HepG2 (cell line): ENCODE measurements around the gene CD19.

Experiments
- CBFB ChIP-seq: sonication (generic); formaldehyde crosslinking; IDR thresholded peaks from 2 replicates; pipeline ENCODE4 v1.4.0; 2020; ENCODE audit warnings: missing genetic modification reagents
- FOXK2 ChIP-seq: fragments of 450-650 bp; IDR thresholded peaks from 2 replicates; pipeline ENCODE4 v1.6.1; 2016
- HOXD1 ChIP-seq: sonication (generic); formaldehyde crosslinking; IDR thresholded peaks from 2 replicates; pipeline ENCODE4 v1.5.0; 2020; ENCODE audit warnings: missing genetic modification reagents
- SP1 ChIP-seq, 2 experiments: fragments of 450-650 bp in 1 of 2; sonication (generic) in 1 of 2; formaldehyde crosslinking in 1 of 2; IDR thresholded peaks; 2 replicates each; pipeline versions ENCODE4 v1.4.0 to v1.6.1; 2016 to 2020; ENCODE audit warnings: missing genetic modification reagents in 1 of 2
- ZNF331 ChIP-seq: sonication (generic); formaldehyde crosslinking; IDR thresholded peaks from 2 replicates; pipeline ENCODE4 v1.4.0; 2020; ENCODE audit warnings: missing genetic modification reagents

DNA sequence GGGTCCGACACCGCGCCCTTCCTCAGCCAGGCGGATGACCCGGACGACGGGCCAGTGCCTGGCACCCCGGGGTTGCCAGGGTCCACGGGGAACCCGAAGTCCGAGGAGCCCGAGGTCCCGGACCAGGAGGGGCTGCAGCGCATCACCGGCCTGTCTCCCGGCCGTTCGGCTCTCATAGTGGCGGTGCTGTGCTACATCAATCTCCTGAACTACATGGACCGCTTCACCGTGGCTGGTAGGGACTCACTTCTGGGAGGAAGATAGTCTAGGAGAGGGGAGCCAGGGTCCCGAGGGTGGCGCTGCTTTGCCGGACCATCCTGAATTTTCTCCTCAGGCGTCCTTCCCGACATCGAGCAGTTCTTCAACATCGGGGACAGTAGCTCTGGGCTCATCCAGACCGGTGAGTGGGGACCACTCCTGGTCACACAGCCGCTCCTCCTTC lies 43.4 kb downstream of the CD19 start:
- no peak for TF ChIP-seq SP1 (IDR thresholded peaks at IDR 0.05)
- no peak for TF ChIP-seq SP1 (CRISPR knock-in tag; IDR thresholded peaks at IDR 0.05)
- no peak for TF ChIP-seq HOXD1 (CRISPR knock-in tag)
- TF ChIP-seq CBFB (CRISPR knock-in tag): no peak
- no peak for TF ChIP-seq FOXK2
- TF ChIP-seq ZNF331: no peak
